SU-DHL-6 (cell line): ENCODE data around the gene CCDC185.

Source experiments
- H2AFZ ChIP-seq: fragments of 200-600 bp; sonication (generic); 2 replicates; pipeline ENCODE4 v1.6.1; 2014; ENCODE audit warnings: low read depth, mild to moderate bottlenecking, moderate library complexity, mixed read lengths, antibody characterized with exemption, low read length; ENCODE audit not compliant: severe bottlenecking
- H3F3A ChIP-seq: fragments of 200-600 bp; shearing (Covaris generic); 2 replicates; pipeline ENCODE4 v1.6.0; 2016; ENCODE audit warnings: antibody characterized with exemption, mild to moderate bottlenecking; ENCODE audit not compliant: insufficient read depth
- H3K27ac ChIP-seq: fragments of 200-600 bp; sonication (generic); 2 replicates; pipeline ENCODE4 v1.5.1; 2016; ENCODE audit warnings: low read depth, mild to moderate bottlenecking, low read length, moderate library complexity, mixed read lengths
- H3K27me3 ChIP-seq: fragments of 200-600 bp; sonication (generic), shearing (Covaris generic); 2 replicates; pipeline ENCODE4 v1.6.0; 2014; ENCODE audit warnings: mild to moderate bottlenecking, low read length
- H3K36me3 ChIP-seq: fragments of 200-600 bp; sonication (generic); 2 replicates; pipeline ENCODE4 v1.6.1; 2014; ENCODE audit warnings: mild to moderate bottlenecking, low read length, mixed read lengths
- H3K4me2 ChIP-seq: fragments of 300-600, 200-600 bp; shearing (Covaris generic), sonication (generic); 2 replicates; pipeline ENCODE4 v1.6.0; 2014; ENCODE audit warnings: low read length, low read depth, mild to moderate bottlenecking; ENCODE audit not compliant: poor library complexity, severe bottlenecking
- H3K4me3 ChIP-seq: fragments of 200-600 bp; sonication (generic); 2 replicates; pipeline ENCODE4 v1.5.1; 2014; ENCODE audit warnings: antibody characterized with exemption, low read length, mild to moderate bottlenecking, mixed read lengths; ENCODE audit not compliant: insufficient read depth, poor library complexity, severe bottlenecking
- H3K79me2 ChIP-seq: fragments of 200-600 bp; sonication (generic); 2 replicates; pipeline ENCODE4 v1.6.1; 2014; ENCODE audit warnings: mild to moderate bottlenecking, low read length, moderate library complexity; ENCODE audit not compliant: insufficient read depth
- H3K9ac ChIP-seq: fragments of 200-600 bp; sonication (generic); 2 replicates; pipeline ENCODE4 v1.7.0; 2014; ENCODE audit warnings: mild to moderate bottlenecking, low read length
- H3K9me2 ChIP-seq: fragments of 200-600 bp; sonication (generic); replicated peaks from 2 replicates; pipeline ENCODE4 v1.6.1; 2014; ENCODE audit warnings: low read length; ENCODE audit not compliant: insufficient read depth
- H3K9me3 ChIP-seq: fragments of 200-600 bp; sonication (generic); 2 replicates; pipeline ENCODE4 v1.6.1; 2014; ENCODE audit warnings: low read length, mixed read lengths; ENCODE audit not compliant: insufficient read depth
- H4K20me1 ChIP-seq: fragments of 200-600 bp; sonication (generic); 2 replicates; pipeline ENCODE4 v1.6.1; 2014; ENCODE audit warnings: low read depth, mild to moderate bottlenecking, antibody characterized with exemption, low read length, moderate library complexity, mixed read lengths
- EZH2phosphoT487 ChIP-seq: fragments of 200-600 bp; sonication (generic), shearing (Covaris generic); conservative IDR thresholded peaks from 2 replicates; pipeline ENCODE4 v1.6.1; 2018; ENCODE audit warnings: mild to moderate bottlenecking, antibody characterized with exemption, low read length, moderate library complexity, mixed read lengths
- TF ChIP-seq, protein P1 (sequence below): fragments of 200-600 bp; sonication (generic); IDR thresholded peaks from one replicate; pipeline ENCODE4 v1.5.1; 2017; ENCODE audit warnings: antibody characterized with exemption, mild to moderate bottlenecking, low read length, moderate library complexity; ENCODE audit not compliant: insufficient read depth, poor library complexity, severe bottlenecking

CCDC185 gene

DNA sequence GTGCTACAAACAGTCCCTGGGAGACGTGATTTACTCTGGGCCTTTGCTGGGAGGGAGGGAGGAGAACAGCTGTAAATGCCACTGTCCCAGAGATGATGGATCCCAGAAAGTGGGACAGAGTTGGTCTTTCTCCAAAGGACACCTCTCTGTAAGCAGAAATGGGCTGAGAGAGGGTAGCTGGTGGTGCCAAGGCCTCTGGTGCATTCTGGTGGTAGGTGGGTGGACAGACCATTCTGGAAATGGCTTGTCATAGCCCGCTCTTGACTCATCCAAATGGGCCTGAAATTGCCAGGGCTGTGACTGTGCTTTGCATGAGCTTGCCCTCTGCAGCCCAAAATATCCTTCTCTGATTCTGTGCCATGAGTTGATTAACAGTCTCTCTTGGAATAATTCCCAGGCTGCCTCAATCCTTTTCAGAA, 36.1 kb downstream of the CCDC185 start:
- H3K27ac ChIP-seq, result no peak overlapping the region
- H4K20me1 ChIP-seq, result no peaks in the 10 kb centered on the region
- no peak overlapping the region for H2AFZ ChIP-seq
- H3K9me3 ChIP-seq, result no peaks in the 10 kb centered on the region
- TF ChIP-seq, protein P1, sequence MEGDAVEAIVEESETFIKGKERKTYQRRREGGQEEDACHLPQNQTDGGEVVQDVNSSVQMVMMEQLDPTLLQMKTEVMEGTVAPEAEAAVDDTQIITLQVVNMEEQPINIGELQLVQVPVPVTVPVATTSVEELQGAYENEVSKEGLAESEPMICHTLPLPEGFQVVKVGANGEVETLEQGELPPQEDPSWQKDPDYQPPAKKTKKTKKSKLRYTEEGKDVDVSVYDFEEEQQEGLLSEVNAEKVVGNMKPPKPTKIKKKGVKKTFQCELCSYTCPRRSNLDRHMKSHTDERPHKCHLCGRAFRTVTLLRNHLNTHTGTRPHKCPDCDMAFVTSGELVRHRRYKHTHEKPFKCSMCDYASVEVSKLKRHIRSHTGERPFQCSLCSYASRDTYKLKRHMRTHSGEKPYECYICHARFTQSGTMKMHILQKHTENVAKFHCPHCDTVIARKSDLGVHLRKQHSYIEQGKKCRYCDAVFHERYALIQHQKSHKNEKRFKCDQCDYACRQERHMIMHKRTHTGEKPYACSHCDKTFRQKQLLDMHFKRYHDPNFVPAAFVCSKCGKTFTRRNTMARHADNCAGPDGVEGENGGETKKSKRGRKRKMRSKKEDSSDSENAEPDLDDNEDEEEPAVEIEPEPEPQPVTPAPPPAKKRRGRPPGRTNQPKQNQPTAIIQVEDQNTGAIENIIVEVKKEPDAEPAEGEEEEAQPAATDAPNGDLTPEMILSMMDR, result no peak
- no peak for TF ChIP-seq EZH2phosphoT487
- H3K79me2 ChIP-seq, result no peaks in the 10 kb centered on the region
- H3K36me3 ChIP-seq, result no peaks in the 10 kb centered on the region
- H3K9me2 ChIP-seq, result no peaks in the 10 kb centered on the region
- H3K4me2 ChIP-seq, result no peak overlapping the region
- no peaks in the 10 kb centered on the region for H3K27me3 ChIP-seq
- no peak overlapping the region for H3K9ac ChIP-seq
- H3F3A ChIP-seq, result no peaks in the 10 kb centered on the region
- no peak overlapping the region for H3K4me3 ChIP-seq

DNA sequence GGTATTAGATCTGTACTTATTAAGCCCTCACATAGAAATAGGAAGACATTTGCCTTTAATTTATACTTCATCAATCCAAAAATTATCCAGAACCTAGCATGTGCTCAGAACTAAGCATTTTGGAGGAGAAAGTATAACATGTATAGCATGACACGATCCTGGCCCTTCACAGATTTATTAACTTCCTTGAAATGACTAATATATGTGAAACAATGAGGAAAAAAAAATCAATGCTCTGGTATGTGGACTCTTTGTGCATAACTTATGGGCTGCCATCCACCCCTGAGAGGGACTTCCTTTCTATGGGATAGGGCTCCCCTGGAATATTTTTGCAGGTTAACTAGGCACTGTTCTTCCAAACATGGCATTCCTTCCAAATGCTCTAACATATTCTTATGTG, 36.6 kb downstream of the CCDC185 start:
- Histone ChIP-seq H2AFZ (no peak overlapping the region), H3K27me3 (no peaks in the 10 kb centered on the region), H3K4me3 (no peak overlapping the region), H3K4me2 (no peak overlapping the region), H3K27ac (no peak overlapping the region), H3K9me3 (no peaks in the 10 kb centered on the region), H3K79me2 (no peaks in the 10 kb centered on the region), H3F3A (no peaks in the 10 kb centered on the region), H3K9me2 (no peaks in the 10 kb centered on the region), H3K9ac (no peak overlapping the region), H4K20me1 (no peaks in the 10 kb centered on the region), H3K36me3 (no peaks in the 10 kb centered on the region)
- TF ChIP-seq EZH2phosphoT487, result no peak
- TF ChIP-seq, protein P1, result no peak

DNA sequence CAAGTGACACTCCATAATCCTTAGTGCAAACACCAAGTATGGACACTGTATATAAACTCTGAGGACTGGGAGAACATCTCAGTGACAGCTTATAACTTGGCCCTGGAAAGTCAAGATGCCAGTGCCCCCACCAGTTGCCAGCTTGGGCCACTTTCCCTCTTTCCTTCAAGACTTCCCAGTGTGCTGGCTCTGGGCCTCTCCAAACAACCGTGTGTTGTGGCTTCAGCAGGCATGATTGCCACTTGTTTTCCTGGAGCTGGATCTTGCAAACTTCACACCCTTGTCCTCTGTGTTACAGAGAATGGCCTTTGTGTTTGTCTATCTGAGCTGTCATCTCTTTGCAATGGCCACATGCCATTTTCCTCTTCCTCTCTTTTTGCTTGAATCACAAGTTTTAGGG, 37.0 kb downstream of the CCDC185 start:
- no peak for TF ChIP-seq EZH2phosphoT487
- no peak overlapping the region for H3K4me2 ChIP-seq
- H3F3A ChIP-seq, result no peaks in the 10 kb centered on the region
- no peak overlapping the region for H3K27ac ChIP-seq
- H2AFZ ChIP-seq, result no peak overlapping the region
- H3K9me2 ChIP-seq, result no peaks in the 10 kb centered on the region
- no peak overlapping the region for H3K9ac ChIP-seq
- no peak overlapping the region for H3K4me3 ChIP-seq
- H4K20me1 ChIP-seq, result no peaks in the 10 kb centered on the region
- H3K79me2 ChIP-seq, result no peaks in the 10 kb centered on the region
- no peaks in the 10 kb centered on the region for H3K9me3 ChIP-seq
- H3K27me3 ChIP-seq, result no peaks in the 10 kb centered on the region
- H3K36me3 ChIP-seq, result no peaks in the 10 kb centered on the region

DNA sequence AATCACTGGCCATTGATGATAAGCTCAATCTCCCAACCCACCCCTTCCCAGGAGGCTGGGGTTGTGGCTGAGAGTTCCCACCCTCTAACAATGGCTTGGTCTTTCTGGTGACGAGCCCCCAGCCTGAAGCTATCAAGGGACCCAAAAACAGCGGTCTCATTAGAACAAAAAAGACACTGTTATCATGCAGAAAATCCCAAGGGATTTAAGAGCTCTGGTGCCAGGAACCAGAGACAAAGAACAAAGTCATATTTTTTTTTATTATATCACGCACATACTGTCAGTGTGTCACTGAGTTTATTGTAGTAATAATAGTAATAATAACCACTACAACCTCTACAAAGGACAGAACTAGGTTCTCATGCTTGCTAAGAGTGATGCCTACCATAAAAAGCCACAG, 43.9 kb downstream of the CCDC185 start:
- H3K4me2 ChIP-seq, result no peak overlapping the region

More for the DNA sequence above, 43.9 kb downstream of the CCDC185 start:
- Histone ChIP-seq H3K9me3 (no peaks in the 10 kb centered on the region), H3K79me2 (no peaks in the 10 kb centered on the region), H3K36me3 (no peaks in the 10 kb centered on the region), H2AFZ (no peak overlapping the region), H3K27ac (no peak overlapping the region), H3K4me3 (no peak overlapping the region), H3K9ac (no peak overlapping the region), H3K27me3 (no peaks in the 10 kb centered on the region), H3F3A (no peaks in the 10 kb centered on the region), H3K9me2 (no peaks in the 10 kb centered on the region), H4K20me1 (no peaks in the 10 kb centered on the region)
- TF ChIP-seq EZH2phosphoT487, result no peak
- TF ChIP-seq, protein P1, result no peak
